GM10248 (cell line): ENCODE results near the gene SP140L.
A peak's percentile ranks its signal among the peaks of the same experiment; 100 is the strongest.

Experiments
- CTCF ChIA-PET: fragments of 300-600 bp; sonication (Branson Sonifier 250); formaldehyde crosslinking; extraction: SDS; loops from one replicate; lab custom pipeline; 2021; ENCODE audit warnings: antibody characterized with exemption; lab: Yijun Ruan, JAX
- POLR2A ChIA-PET: fragments of 350-650 bp; sonication (Branson Sonifier 250); formaldehyde crosslinking; extraction: SDS; loops from one replicate; lab custom pipeline; 2020; ENCODE audit warnings: antibody characterized with exemption; lab: Yijun Ruan, JAX
- DNase-seq: peaks from one replicate; pipeline ENCODE4 v3.0.0; 2012; ENCODE audit errors: extremely low spot score
- TF ChIP-seq, protein P1 (sequence below): IDR thresholded peaks from 2 replicates; pipeline ENCODE4 v1.5.1; 2012; ENCODE audit warnings: mild to moderate bottlenecking, low read depth; ENCODE audit errors: extremely low read depth, missing control alignments, control extremely low read depth

SP140L gene

DNA sequence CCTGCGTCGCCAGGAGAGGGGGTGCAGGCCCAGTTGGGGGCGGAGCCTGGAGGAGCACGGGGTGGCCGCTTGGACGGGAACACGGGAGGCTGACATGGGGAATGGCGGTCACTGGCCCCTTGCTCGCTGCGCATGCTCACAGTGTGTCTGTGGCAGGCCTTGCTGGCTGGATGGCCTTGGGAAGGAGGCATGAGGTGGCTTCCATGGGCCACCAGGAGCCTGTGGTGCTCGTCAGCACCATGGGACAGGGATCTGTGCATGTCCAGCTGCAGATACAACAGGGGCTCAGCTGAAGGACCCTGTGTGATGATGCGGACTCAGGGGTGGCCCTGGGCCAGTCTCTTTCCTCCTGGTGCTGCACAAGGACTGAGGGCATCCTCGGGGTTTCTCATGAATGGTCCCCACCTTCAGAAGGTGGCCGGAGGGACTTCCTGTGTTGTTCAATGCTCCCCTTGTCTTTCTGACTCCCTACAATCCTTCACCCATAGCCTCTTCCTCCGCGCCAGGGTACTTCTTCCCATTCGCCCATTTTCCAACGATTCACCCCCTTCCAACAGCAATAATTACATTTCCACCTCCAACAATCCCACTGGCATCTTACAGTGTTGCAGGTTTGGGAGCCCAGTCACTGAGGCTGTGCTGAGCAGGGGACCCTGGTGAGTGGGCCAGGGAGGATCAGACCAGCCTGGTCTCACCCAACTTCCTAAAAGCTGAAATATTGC lies 3.4 kb upstream of the SP140L start:
- no peak for DNase-seq
- ChIA-PET CTCF (interaction anchor here (1.3 kb wide), 1 partner anchor 475 kb away, joined by 3 read pairs; no protein-coding TSS in a partner anchor), POLR2A (no interaction called here)
- TF ChIP-seq, protein P1, sequence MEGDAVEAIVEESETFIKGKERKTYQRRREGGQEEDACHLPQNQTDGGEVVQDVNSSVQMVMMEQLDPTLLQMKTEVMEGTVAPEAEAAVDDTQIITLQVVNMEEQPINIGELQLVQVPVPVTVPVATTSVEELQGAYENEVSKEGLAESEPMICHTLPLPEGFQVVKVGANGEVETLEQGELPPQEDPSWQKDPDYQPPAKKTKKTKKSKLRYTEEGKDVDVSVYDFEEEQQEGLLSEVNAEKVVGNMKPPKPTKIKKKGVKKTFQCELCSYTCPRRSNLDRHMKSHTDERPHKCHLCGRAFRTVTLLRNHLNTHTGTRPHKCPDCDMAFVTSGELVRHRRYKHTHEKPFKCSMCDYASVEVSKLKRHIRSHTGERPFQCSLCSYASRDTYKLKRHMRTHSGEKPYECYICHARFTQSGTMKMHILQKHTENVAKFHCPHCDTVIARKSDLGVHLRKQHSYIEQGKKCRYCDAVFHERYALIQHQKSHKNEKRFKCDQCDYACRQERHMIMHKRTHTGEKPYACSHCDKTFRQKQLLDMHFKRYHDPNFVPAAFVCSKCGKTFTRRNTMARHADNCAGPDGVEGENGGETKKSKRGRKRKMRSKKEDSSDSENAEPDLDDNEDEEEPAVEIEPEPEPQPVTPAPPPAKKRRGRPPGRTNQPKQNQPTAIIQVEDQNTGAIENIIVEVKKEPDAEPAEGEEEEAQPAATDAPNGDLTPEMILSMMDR, result no peak

DNA sequence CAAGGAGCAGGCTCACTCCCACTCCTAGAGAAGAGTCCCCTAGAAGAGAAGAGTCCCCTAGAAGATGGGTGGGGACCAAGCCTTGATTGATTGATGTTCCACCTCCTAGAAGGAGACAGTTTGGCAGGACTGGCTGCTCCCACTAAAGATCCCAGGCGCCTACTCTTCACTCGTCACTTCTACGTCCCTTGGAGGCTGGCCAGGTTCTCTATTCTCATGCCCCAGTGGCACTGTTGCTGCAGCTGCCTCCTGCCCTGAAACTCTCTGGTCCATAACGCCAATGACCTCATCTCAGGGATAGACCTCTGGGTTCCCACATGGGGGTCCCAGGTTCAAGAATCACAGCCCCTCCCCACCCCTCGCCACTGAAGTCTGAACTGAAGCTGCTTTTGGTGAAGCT lies 2.5 kb upstream of the SP140L start:
- ChIA-PET CTCF (interaction anchor here (1.1 kb wide), 1 partner anchor 11 kb away, joined by 4 read pairs; no protein-coding TSS in a partner anchor), POLR2A (no interaction called here)
- no peak for DNase-seq
- TF ChIP-seq, protein P1, result no peak

DNA sequence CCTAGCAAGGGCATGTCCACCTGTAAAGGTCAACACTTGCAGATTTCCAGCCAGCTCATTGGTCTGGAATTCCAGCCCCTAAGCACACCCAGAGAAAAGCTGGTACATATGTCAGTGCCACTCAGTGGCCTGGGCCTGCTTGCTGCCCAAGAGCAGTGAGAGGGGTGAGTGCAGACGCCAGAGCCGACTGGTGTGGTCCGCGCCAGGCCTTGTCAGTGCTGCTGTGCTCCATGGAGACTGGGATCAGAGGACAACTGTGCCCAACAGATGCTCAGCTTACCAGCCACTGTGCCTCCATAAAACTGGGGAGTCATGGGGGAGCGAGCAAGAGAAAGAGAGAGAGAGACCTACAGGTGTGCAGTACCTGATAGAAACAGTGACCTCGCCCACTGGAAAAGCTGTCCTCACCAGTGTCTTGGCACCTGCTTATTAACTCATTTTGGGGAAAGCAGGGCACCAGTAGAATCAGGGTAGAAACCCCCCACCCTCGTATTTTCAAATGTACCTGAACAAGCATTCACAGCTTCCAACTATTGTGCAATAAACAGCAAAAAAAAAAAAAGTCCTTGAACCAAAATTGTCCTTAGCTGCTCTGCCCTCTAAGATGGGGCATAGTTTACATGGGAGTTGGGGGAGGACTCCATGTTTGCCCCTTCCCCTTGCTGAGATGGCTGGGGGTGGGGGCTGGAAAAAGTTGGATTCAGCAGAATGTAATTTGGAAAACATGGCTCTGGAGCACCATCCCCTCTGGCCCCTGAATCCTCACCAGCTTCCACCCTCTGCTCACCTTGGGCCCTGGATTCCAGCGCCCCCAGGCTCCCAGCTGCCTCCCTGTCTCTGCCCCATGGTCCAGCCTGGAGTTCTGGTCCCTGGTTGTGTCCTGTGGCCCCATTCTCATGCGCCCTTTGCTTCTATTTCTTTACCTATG lies 1.4 kb upstream of the SP140L start:
- DNase-seq, result no peak
- ChIA-PET POLR2A (no interaction called here), CTCF (interaction anchor here (1.1 kb wide), 1 partner anchor 12 kb away, joined by 4 read pairs; no protein-coding TSS in a partner anchor)
- TF ChIP-seq, protein P1, result no peak

DNA sequence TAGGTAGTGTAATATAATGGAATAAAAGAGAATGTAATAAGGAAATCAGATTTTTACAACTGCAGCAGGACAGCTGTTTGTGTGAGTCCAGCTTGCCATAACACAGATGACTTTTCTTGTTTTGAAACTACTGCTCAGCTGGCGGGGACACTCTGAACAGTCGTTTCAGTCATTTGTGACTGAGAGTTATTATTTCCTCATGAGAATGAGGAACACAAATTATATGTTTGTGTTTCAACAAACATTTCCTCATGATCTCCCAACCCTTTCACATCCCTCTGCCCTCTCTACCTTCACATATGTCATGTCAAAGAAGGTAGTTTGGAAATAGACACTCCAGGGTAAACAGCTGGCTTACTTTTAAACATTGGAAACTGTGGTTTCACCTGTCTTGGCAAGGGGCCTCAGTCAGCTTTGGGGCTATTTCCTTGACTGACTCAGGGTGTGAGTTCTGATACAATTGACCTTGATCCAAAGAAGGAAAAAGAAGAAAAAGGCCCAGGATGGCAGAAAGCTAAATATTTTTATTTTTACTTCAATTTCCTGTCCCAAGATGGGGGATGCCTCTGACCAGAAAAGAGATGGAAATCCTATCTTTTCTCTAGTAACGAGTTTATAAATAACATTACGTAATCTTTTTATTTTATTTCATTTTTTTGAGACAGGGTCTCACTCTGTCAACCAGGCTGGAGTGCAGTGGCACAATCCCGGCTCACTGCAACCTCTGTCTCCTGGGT lies 593 bp downstream of the SP140L start:
- ChIA-PET POLR2A (no interaction called here), CTCF (interaction anchor here (0.8 to 1.2 kb wide), 4 partner anchors 11 to 30 kb away, joined by 3 to 5 read pairs (median 4); no protein-coding TSS in a partner anchor)
- DNase-seq, result peak; percentile 50
- TF ChIP-seq, protein P1, result no peak

DNA sequence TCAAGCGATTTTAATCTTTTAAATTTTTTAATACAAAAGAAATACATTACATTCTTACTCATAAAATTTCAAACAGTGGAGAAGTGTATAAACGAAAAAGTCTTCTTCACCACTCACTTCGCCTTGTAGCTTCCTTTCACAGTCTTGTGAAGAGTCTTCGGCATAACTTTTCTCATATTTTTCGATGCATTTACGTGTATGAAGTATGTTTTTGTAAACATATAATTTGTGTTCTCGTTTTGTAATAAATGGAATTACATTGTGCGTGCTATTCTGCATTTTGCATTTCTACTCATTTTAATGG lies 1.1 kb downstream of the SP140L start:
- TF ChIP-seq, protein P1, result no peak
- CTCF ChIA-PET, result interaction anchor here (1.0 kb wide), 1 partner anchor 15 kb away, joined by 4 read pairs; no protein-coding TSS in a partner anchor
- POLR2A ChIA-PET, result no interaction called here
- no peak for DNase-seq
